Cardiac muscle cell (in vitro differentiated cells and primary cell): ENCODE measurements around the gene LRRC23. TPM values are rescaled to one million over a fixed set of nuclear protein-coding genes. Genes with fewer than 3 reads are reported as not detected.

ENCODE experiments used
- DNase-seq, 2 donors: peaks; one replicate each; pipeline versions ENCODE4 v3.0.0 to v3.0.0-alpha.2; 2010 to 2017; ENCODE audit warnings: low read depth in 1 of 2, low spot score in 1 of 2
- H3K27ac ChIP-seq: fragments of 200-600 bp; sonication (generic); 2 replicates; pipeline ENCODE4 v1.5.1; 2016
- H3K27me3 ChIP-seq: fragments of 200-600 bp; sonication (generic); 2 replicates; pipeline ENCODE4 v1.6.0; 2016; ENCODE audit warnings: control low read depth
- H3K36me3 ChIP-seq: fragments of 200-600 bp; sonication (generic); 2 replicates; pipeline ENCODE4 v1.5.1; 2016; ENCODE audit warnings: control low read depth
- H3K4me1 ChIP-seq: fragments of 200-600 bp; sonication (generic); 2 replicates; pipeline ENCODE4 v1.8.1; 2017; ENCODE audit warnings: low read depth, mild to moderate bottlenecking, mixed run types
- H3K4me3 ChIP-seq: fragments of 200-600 bp; sonication (generic); 2 replicates; pipeline ENCODE4 v1.5.1; 2016; ENCODE audit warnings: mild to moderate bottlenecking
- H3K9me3 ChIP-seq: fragments of 200-600 bp; sonication (generic); 2 replicates; pipeline ENCODE4 v1.5.1; 2017; ENCODE audit warnings: low read depth, mild to moderate bottlenecking, control low read depth
- CTCF ChIP-seq: IDR thresholded peaks from 2 replicates; pipeline ENCODE4 v1.5.1; 2012; ENCODE audit warnings: low read depth, mild to moderate bottlenecking, low read length
- polyA plus RNA-seq: library from polyadenylated mRNA; unstranded; fragments of >200 nt; fragmentation: Nextera tagmentation; extraction: Ambion mirVana; gene quantifications from 2 replicates; pipeline ENCODE4 v1.2.1, GENCODE V29; 2016
- total RNA-seq: library from RNA; depleted of rRNA; stranded (reverse); fragments of >200 nt; gene quantifications from 2 replicates; pipeline ENCODE4 v1.2.3, GENCODE V29; 2016

The LRRC23 gene
- total and polyA plus RNA-seq, 2 experiments from 2014 or later: 17.5 to 23.7 TPM

- no peaks in the 10 kb centered on the region for H3K4me1 ChIP-seq
- no peak overlapping the region for H3K4me3 ChIP-seq
- H3K36me3 ChIP-seq: no peaks in the 10 kb centered on the region
- DNase-seq: no peak
- TF ChIP-seq CTCF: peak; percentile 23
- H3K9me3 ChIP-seq: no peaks in the 10 kb centered on the region
- H3K27ac ChIP-seq: no peak overlapping the region
- H3K27me3 ChIP-seq: no peaks in the 10 kb centered on the region
These were observed 45.8 kb downstream of the LRRC23 start for GRCh38 chr12:6950401-6950801.

GRCh38 chr12:6950811-6951540 lies 46.4 kb downstream of the LRRC23 start, which contains the start of gene PTPN6:
Gene PTPN6 (plus strand): TSS chr12:6951356. CDS start chr12:6951513, 157 bp downstream.
- H3K9me3 ChIP-seq: no peaks in the 10 kb centered on the region
- no peak for DNase-seq
- no peaks in the 10 kb centered on the region for H3K36me3 ChIP-seq
- H3K27ac ChIP-seq: no peak within 1 kb of the TSS
- no peak within 1 kb of the TSS for H3K4me3 ChIP-seq
- no peaks in the 10 kb centered on the region for H3K27me3 ChIP-seq
- H3K4me1 ChIP-seq: no peaks in the 10 kb centered on the region
- no peak for TF ChIP-seq CTCF

GRCh38 chr12:6951551-6952120 lies 47.0 kb downstream of the LRRC23 start:
- DNase-seq: no peak
- no peaks in the 10 kb centered on the region for H3K36me3 ChIP-seq
- no peaks in the 10 kb centered on the region for H3K9me3 ChIP-seq
- no peak for TF ChIP-seq CTCF
- no peaks in the 10 kb centered on the region for H3K4me1 ChIP-seq
- no peaks in the 10 kb centered on the region for H3K27me3 ChIP-seq
- H3K4me3 ChIP-seq: no peak overlapping the region
- H3K27ac ChIP-seq: no peak overlapping the region

- Histone ChIP-seq H3K4me3 (no peak overlapping the region), H3K27ac (no peak overlapping the region), H3K27me3 (no peaks in the 10 kb centered on the region), H3K36me3 (no peaks in the 10 kb centered on the region), H3K9me3 (no peaks in the 10 kb centered on the region), H3K4me1 (no peaks in the 10 kb centered on the region)
- no peak for DNase-seq
- TF ChIP-seq CTCF: no peak
These were observed 47.7 kb downstream of the LRRC23 start for GRCh38 chr12:6952121-6952862.

- Histone ChIP-seq H3K4me1 (no peaks in the 10 kb centered on the region), H3K9me3 (no peaks in the 10 kb centered on the region), H3K27me3 (no peaks in the 10 kb centered on the region), H3K36me3 (no peaks in the 10 kb centered on the region), H3K4me3 (no peak overlapping the region), H3K27ac (no peak overlapping the region)
- no peak for DNase-seq
- TF ChIP-seq CTCF: no peak
These were observed 48.3 kb downstream of the LRRC23 start for GRCh38 chr12:6952863-6953441.
